OCI-LY3 (cell line): ENCODE measurements around the gene FANCC.

Experiments used
- H2AFZ ChIP-seq: fragments of 200-600, 300-600 bp; shearing (Covaris generic); 2 replicates; pipeline ENCODE4 v1.6.0; 2014; ENCODE audit warnings: antibody characterized with exemption, low read depth, low read length
- H3K27ac ChIP-seq: fragments of 200-600, 300-600 bp; sonication (generic); 2 replicates; pipeline ENCODE4 v1.5.1; 2014; ENCODE audit warnings: mild to moderate bottlenecking, low read length, moderate library complexity, mixed read lengths
- H3K27me3 ChIP-seq: fragments of 200-600, 300-600 bp; sonication (generic); 2 replicates; pipeline ENCODE4 v1.6.1; 2014; ENCODE audit warnings: low read depth, low read length, mixed read lengths
- H3K36me3 ChIP-seq: fragments of 200-600, 300-600 bp; sonication (generic); replicated peaks from 2 replicates; pipeline ENCODE3; 2014; ENCODE audit warnings: low read depth, low read length, mixed read lengths
- H3K4me1 ChIP-seq: fragments of 300-600, 200-600 bp; sonication (generic); 2 replicates; pipeline ENCODE4 v1.6.1; 2014; ENCODE audit warnings: low read length, mixed read lengths
- H3K4me2 ChIP-seq: fragments of 200-600, 300-600 bp; sonication (generic); 2 replicates; pipeline ENCODE4 v1.6.1; 2014; ENCODE audit warnings: low read length, mixed read lengths
- H3K4me3 ChIP-seq: fragments of 300-600, 200-600 bp; sonication (generic); 2 replicates; pipeline ENCODE4 v1.5.1; 2014; ENCODE audit warnings: antibody characterized with exemption, mild to moderate bottlenecking, low read length, moderate library complexity
- H3K79me2 ChIP-seq: fragments of 300-600, 200-600 bp; shearing (Covaris generic); 2 replicates; pipeline ENCODE4 v1.6.1; 2014; ENCODE audit warnings: mild to moderate bottlenecking, low read length, mixed read lengths
- H3K9ac ChIP-seq: fragments of 300-600, 200-600 bp; shearing (Covaris generic); 2 replicates; pipeline ENCODE4 v1.6.0; 2014; ENCODE audit warnings: mild to moderate bottlenecking, low read length, moderate library complexity
- H3K9me3 ChIP-seq: fragments of 200-600, 300-600 bp; shearing (Covaris generic); 2 replicates; pipeline ENCODE4 v1.6.1; 2014; ENCODE audit warnings: low read length, mixed read lengths; ENCODE audit not compliant: insufficient read depth
- H4K20me1 ChIP-seq: fragments of 200-600, 300-600 bp; sonication (generic); 2 replicates; pipeline ENCODE4 v1.6.1; 2016; ENCODE audit warnings: low read length, mixed read lengths; ENCODE audit not compliant: insufficient read depth
- CTCF ChIP-seq: fragments of 200-600, 300-600 bp; sonication (generic); IDR thresholded peaks from 2 replicates; pipeline ENCODE4 v1.5.1; 2014; ENCODE audit warnings: antibody characterized with exemption, low read length, low read depth
- EZH2phosphoT487 ChIP-seq: fragments of 200-600 bp; shearing (Covaris generic); IDR thresholded peaks from 2 replicates; pipeline ENCODE4 v1.6.1; 2018; ENCODE audit warnings: antibody characterized with exemption, mixed run types, low read depth

FANCC gene

DNA sequence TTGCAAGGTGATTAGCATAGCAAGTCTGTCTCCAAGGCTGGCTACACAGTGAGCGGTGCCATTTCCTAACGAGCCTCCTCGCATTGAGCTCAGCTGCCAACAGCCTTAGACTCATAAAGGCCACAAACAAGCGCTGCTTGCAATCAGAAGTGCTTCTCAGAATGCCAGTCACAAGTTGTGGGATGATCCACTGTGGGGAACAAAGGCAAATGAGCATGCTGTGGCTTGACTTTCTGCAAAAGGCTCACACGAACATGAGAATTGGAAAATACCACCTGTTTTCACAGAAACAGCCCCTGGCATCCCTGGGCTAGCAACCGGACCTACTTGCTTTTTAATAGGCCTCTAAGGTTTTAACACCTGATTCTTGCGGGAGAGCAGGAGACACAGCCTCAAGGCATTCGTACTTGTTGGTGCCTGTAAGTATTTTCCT lies 215.5 kb downstream of the FANCC start:
- no peak overlapping the region for H2AFZ ChIP-seq
- no peak overlapping the region for H3K4me2 ChIP-seq
- H3K27me3 ChIP-seq: no peaks in the 10 kb centered on the region
- no peak overlapping the region for H3K9ac ChIP-seq
- no peaks in the 10 kb centered on the region for H4K20me1 ChIP-seq
- H3K4me1 ChIP-seq: no peaks in the 10 kb centered on the region
- H3K36me3 ChIP-seq: no peaks in the 10 kb centered on the region
- H3K27ac ChIP-seq: no peak overlapping the region
- H3K4me3 ChIP-seq: no peak overlapping the region
- no peaks in the 10 kb centered on the region for H3K79me2 ChIP-seq
- H3K9me3 ChIP-seq: no peaks in the 10 kb centered on the region
- TF ChIP-seq EZH2phosphoT487 (no peak), CTCF (no peak)

- no peaks in the 10 kb centered on the region for H3K27me3 ChIP-seq
Measured at GRCh38 chr9:95101326-95101725, 216.2 kb downstream of the FANCC start.

GRCh38 chr9:95100071-95100627 lies 217.4 kb downstream of the FANCC start:
- TF ChIP-seq CTCF: no peak
- TF ChIP-seq EZH2phosphoT487: no peak
- Histone ChIP-seq H3K9ac (no peak overlapping the region), H3K27ac (no peak overlapping the region), H2AFZ (no peak overlapping the region), H3K79me2 (no peaks in the 10 kb centered on the region), H4K20me1 (no peaks in the 10 kb centered on the region), H3K4me3 (no peak overlapping the region), H3K4me1 (no peaks in the 10 kb centered on the region), H3K27me3 (no peaks in the 10 kb centered on the region), H3K9me3 (no peaks in the 10 kb centered on the region), H3K36me3 (no peaks in the 10 kb centered on the region), H3K4me2 (no peak overlapping the region)

More at GRCh38 chr9:95101326-95101725, 216.2 kb downstream of the FANCC start:
- no peak overlapping the region for H2AFZ ChIP-seq
- H3K4me3 ChIP-seq: no peak overlapping the region
- no peaks in the 10 kb centered on the region for H4K20me1 ChIP-seq
- no peaks in the 10 kb centered on the region for H3K79me2 ChIP-seq
- H3K9ac ChIP-seq: no peak overlapping the region
- no peaks in the 10 kb centered on the region for H3K4me1 ChIP-seq
- H3K4me2 ChIP-seq: no peak overlapping the region
- no peaks in the 10 kb centered on the region for H3K9me3 ChIP-seq
- H3K36me3 ChIP-seq: no peaks in the 10 kb centered on the region
- TF ChIP-seq EZH2phosphoT487 (no peak), CTCF (no peak)
- H3K27ac ChIP-seq: no peak overlapping the region

- Histone ChIP-seq H3K36me3 (no peaks in the 10 kb centered on the region), H3K4me2 (no peak overlapping the region), H3K4me1 (no peaks in the 10 kb centered on the region), H3K27ac (no peak overlapping the region), H4K20me1 (no peaks in the 10 kb centered on the region), H3K4me3 (no peak overlapping the region), H3K79me2 (no peaks in the 10 kb centered on the region), H3K27me3 (no peaks in the 10 kb centered on the region), H2AFZ (no peak overlapping the region), H3K9me3 (no peaks in the 10 kb centered on the region), H3K9ac (no peak overlapping the region)
- no peak for TF ChIP-seq CTCF
- no peak for TF ChIP-seq EZH2phosphoT487
Measured at GRCh38 chr9:95099321-95100070, 218.0 kb downstream of the FANCC start.
